NCI-H2081 treated with DMSO at 0.1 percent for 48 hours (cell line): Measurements from ENCODE around the gene STX5.
"Not testable (repeated sequence)": the region's sequence is repeated elsewhere in the genome, so short reads cannot be mapped to it uniquely, and the experiment has no call there.

Experiments used
- DNase-seq: peaks from one replicate; lab custom pipeline; 2025; lab: John Stamatoyannopoulos, UW

The STX5 gene

GRCh38 chr11:62830904-62831519 is 839 bp downstream of the STX5 start:
- no peak for DNase-seq

GRCh38 chr11:62828130-62828529 is 3.7 kb downstream of the STX5 start:
- DNase-seq, result not testable (repeated sequence)

- DNase-seq, result no peak
These were observed 8.2 kb downstream of the STX5 start for GRCh38 chr11:62823677-62824076.

GRCh38 chr11:62817129-62817528 is 14.7 kb downstream of the STX5 start:
- DNase-seq, result no peak

GRCh38 chr11:62816557-62816956 is 15.3 kb downstream of the STX5 start:
- no peak for DNase-seq

- no peak for DNase-seq
These were observed 20.2 kb downstream of the STX5 start for GRCh38 chr11:62811659-62812058.

GRCh38 chr11:62810748-62811147 is 21.1 kb downstream of the STX5 start:
- DNase-seq, result no peak

GRCh38 chr11:62806611-62807121 is 25.2 kb downstream of the STX5 start:
- no peak for DNase-seq

- DNase-seq, result no peak
These were observed 25.9 kb downstream of the STX5 start for GRCh38 chr11:62805961-62806441.

- DNase-seq, result peak; percentile 55
These were observed 26.6 kb downstream of the STX5 start, which contains the start of gene NXF1 for GRCh38 chr11:62805076-62805892. TSS of gene NXF1 (minus strand) at chr11:62805440. CDS start at chr11:62805356, 84 bp downstream.

GRCh38 chr11:62804310-62805075 is 27.4 kb downstream of the STX5 start:
- no peak for DNase-seq

- DNase-seq, result no peak
These were observed 30.8 kb downstream of the STX5 start for GRCh38 chr11:62801071-62801470.

- DNase-seq, result no peak
These were observed 32.4 kb downstream of the STX5 start for GRCh38 chr11:62799486-62799885.

- DNase-seq, result no peak
These were observed 35.6 kb downstream of the STX5 start for GRCh38 chr11:62796281-62796680.

- no peak for DNase-seq
These were observed 37.6 kb downstream of the STX5 start for GRCh38 chr11:62794201-62794775.

GRCh38 chr11:62792202-62792575 is 39.7 kb downstream of the STX5 start:
- DNase-seq, result no peak

- DNase-seq, result no peak
These were observed 40.2 kb downstream of the STX5 start, which contains the start of gene TMEM223 for GRCh38 chr11:62791501-62792201. TSS of gene TMEM223 (minus strand) at chr11:62792006. CDS start at chr11:62791994, 12 bp downstream.

GRCh38 chr11:62789576-62789975 is 42.3 kb downstream of the STX5 start:
- no peak for DNase-seq

GRCh38 chr11:62788991-62789390 is 42.9 kb downstream of the STX5 start:
- no peak for DNase-seq

GRCh38 chr11:62787005-62787759 is 44.7 kb downstream of the STX5 start, which contains the start of gene TMEM179B:
TSS of gene TMEM179B (plus strand) at chr11:62787402. CDS start at chr11:62787432, 30 bp downstream.
- peak; percentile 83 for DNase-seq
